Thoracic aorta (tissue), 2 donors: ENCODE data around the gene TNFRSF18. TPM values are rescaled to one million over a fixed set of nuclear protein-coding genes. Genes with fewer than 3 reads are reported as not detected.

Experiments used
- ATAC-seq: fragments of 150-250 bp; one replicate; pipeline ENCODE4 v1.8.0; 2017; ENCODE audit warnings: low read depth; ENCODE audit not compliant: insufficient number of reproducible peaks, low FRiP score
- DNase-seq: peaks from one replicate; pipeline ENCODE4 v3.0.0-alpha.2; 2020; ENCODE audit warnings: low spot score
- H3K27ac ChIP-seq, 2 donors: fragments of 200-600 bp; sonication (generic); 1 replicate in 1 of 2; 2 replicates in 1 of 2; pipeline ENCODE4 v1.5.1; 2016; ENCODE audit warnings: mild to moderate bottlenecking in 2 of 2, moderate library complexity in 2 of 2
- H3K27me3 ChIP-seq: fragments of 200-600 bp; sonication (generic); replicated peaks from 2 replicates; pipeline ENCODE4 v1.6.0; 2016; ENCODE audit warnings: mild to moderate bottlenecking; ENCODE audit not compliant: insufficient read depth
- H3K36me3 ChIP-seq: fragments of 200-600 bp; sonication (generic); one replicate; pipeline ENCODE4 v1.5.1; 2016
- H3K4me1 ChIP-seq, 2 donors: fragments of 200-600 bp; sonication (generic); 1 replicate in 1 of 2; 2 replicates in 1 of 2; pipeline versions ENCODE4 v1.5.1 to v1.6.0; 2016; ENCODE audit warnings: low read depth in 2 of 2, mild to moderate bottlenecking in 1 of 2; ENCODE audit not compliant: control insufficient read depth in 1 of 2
- H3K4me3 ChIP-seq: fragments of 200-600 bp; sonication (generic); 2 replicates; pipeline ENCODE4 v1.5.1; 2016; ENCODE audit warnings: mild to moderate bottlenecking
- H3K9me3 ChIP-seq: fragments of 200-600 bp; sonication (generic); 2 replicates; pipeline ENCODE4 v1.5.1; 2016
- total RNA-seq, 2 donors: library from RNA; depleted of rRNA; stranded (reverse); fragments of >200 nt; gene quantifications; one replicate each; pipeline versions ENCODE4 v1.1.0 to v1.2.3, GENCODE V29; 2016
- TF ChIP-seq, protein P1 (sequence below): fragments of 200-600 bp; sonication (generic); IDR thresholded peaks from one replicate; pipeline ENCODE4 v1.5.1; 2019; ENCODE audit warnings: antibody characterized with exemption

The TNFRSF18 gene
- total RNA-seq, 2 donors from 2014 or later, result 1.3 TPM; not detected in 1

DNA sequence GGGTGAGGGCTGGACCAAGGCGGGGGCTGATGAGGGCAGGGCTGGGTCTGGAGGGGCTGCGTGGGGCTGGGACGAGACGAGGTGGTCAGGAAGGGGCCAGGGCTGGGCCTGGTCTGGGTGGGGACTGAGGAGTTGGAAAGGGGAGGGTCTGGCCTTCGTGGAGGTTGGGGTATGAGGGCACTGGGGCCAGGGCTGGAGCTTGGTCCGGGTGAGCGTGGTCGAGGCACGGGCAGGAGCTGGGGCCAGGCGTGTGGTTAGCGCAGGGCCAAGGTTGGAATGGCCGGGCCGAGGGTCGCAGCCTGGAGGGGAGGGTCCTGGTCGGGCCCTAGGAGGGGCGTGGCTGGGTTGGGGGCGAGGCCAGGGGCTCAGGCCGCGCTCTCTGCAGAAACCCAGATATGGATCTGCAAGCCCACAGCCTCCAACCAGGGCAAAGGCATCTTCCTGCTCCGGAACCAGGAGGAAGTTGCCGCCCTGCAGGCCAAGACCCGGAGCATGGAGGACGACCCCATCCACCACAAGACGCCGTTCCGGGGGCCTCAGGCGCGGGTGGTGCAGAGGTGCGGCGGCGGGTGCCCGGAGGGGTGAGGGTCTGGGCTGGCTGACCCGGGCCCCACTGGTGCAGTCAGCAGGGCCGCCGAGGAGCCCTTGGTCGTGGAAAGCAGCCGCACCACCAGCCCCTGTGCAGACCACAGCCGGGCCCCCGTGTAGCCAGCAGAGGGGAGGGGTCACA lies 23.7 kb downstream of the TNFRSF18 start:
- TF ChIP-seq, protein P1, sequence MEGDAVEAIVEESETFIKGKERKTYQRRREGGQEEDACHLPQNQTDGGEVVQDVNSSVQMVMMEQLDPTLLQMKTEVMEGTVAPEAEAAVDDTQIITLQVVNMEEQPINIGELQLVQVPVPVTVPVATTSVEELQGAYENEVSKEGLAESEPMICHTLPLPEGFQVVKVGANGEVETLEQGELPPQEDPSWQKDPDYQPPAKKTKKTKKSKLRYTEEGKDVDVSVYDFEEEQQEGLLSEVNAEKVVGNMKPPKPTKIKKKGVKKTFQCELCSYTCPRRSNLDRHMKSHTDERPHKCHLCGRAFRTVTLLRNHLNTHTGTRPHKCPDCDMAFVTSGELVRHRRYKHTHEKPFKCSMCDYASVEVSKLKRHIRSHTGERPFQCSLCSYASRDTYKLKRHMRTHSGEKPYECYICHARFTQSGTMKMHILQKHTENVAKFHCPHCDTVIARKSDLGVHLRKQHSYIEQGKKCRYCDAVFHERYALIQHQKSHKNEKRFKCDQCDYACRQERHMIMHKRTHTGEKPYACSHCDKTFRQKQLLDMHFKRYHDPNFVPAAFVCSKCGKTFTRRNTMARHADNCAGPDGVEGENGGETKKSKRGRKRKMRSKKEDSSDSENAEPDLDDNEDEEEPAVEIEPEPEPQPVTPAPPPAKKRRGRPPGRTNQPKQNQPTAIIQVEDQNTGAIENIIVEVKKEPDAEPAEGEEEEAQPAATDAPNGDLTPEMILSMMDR, result no peak
- Histone ChIP-seq H3K27ac (no peak overlapping the region), H3K9me3 (no peaks in the 10 kb centered on the region), H3K4me1 (no peaks in the 10 kb centered on the region), H3K36me3 (no peaks in the 10 kb centered on the region), H3K27me3 (no peaks in the 10 kb centered on the region), H3K4me3 (no peak overlapping the region)
- no peak for DNase-seq
- ATAC-seq, result no peak

DNA sequence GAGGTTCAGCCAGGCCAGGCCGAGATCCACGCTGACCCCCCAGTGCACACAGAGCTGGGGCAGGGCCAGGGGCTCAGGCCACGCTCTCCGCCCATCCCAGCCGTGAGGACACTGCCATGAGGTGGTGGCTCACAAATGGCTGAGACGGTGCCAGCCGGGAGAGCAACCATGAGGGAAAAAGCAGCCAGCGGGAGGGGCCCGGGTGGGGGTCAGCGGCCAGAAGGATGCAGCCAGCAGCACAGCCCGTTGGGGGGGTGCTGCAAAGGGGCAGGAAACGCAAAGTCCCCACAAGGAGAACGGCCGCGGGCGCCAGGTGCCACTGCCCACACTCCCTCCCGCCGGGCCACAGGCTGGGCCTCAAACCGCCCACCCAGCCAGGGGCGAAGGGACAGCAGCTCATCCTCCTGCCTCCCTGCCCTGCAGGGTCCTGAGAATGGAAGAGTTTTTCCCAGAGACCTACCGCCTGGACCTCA lies 24.4 kb downstream of the TNFRSF18 start:
- no peaks in the 10 kb centered on the region for H3K9me3 ChIP-seq
- no peaks in the 10 kb centered on the region for H3K4me1 ChIP-seq
- no peaks in the 10 kb centered on the region for H3K36me3 ChIP-seq
- no peak overlapping the region for H3K4me3 ChIP-seq
- H3K27me3 ChIP-seq, result no peaks in the 10 kb centered on the region
- ATAC-seq, result no peak
- no peak overlapping the region for H3K27ac ChIP-seq
- TF ChIP-seq, protein P1, result no peak
- no peak for DNase-seq

DNA sequence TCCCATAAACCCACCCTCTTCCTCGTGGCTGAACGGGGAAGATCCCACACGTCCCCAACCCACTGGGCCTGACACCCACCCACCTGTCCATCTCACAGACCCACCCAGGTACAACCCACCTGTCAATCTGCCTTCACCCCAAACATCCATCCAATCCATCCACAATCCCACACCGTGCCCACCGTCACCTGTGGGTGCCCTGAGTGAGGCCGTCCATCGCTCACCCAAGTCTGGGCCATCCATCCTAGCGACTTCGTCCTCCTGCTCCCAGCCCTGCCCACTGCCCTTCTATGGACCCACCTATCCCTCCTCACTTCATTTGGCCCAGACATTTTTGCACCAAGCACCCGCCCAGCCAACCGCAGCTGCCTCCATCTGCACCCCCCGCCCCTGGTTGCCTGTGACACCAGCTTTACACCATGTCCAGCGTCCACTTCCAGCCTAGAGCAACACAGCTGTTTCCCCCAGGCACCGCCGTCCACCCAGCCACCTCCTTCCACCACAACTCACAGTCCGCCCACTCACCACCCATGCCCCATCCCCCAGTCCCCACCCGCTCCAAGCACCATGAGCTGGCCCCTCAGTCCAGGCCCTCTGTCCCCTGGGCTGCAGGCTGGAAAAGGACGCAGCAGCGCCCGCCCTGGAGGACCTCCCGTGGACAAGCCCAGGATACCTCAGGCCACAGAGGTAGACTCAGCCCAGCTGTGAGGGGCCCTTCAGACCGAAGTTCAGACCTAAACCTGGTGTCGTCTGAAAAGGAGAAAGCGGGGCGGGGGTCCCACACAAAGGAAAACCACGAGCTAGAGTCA lies 25.1 kb downstream of the TNFRSF18 start:
- H3K9me3 ChIP-seq, result no peaks in the 10 kb centered on the region
- TF ChIP-seq, protein P1, result no peak
- no peak overlapping the region for H3K4me3 ChIP-seq
- no peak overlapping the region for H3K27ac ChIP-seq
- H3K27me3 ChIP-seq, result no peaks in the 10 kb centered on the region
- no peak for ATAC-seq
- no peaks in the 10 kb centered on the region for H3K36me3 ChIP-seq
- DNase-seq, result no peak
- no peaks in the 10 kb centered on the region for H3K4me1 ChIP-seq

DNA sequence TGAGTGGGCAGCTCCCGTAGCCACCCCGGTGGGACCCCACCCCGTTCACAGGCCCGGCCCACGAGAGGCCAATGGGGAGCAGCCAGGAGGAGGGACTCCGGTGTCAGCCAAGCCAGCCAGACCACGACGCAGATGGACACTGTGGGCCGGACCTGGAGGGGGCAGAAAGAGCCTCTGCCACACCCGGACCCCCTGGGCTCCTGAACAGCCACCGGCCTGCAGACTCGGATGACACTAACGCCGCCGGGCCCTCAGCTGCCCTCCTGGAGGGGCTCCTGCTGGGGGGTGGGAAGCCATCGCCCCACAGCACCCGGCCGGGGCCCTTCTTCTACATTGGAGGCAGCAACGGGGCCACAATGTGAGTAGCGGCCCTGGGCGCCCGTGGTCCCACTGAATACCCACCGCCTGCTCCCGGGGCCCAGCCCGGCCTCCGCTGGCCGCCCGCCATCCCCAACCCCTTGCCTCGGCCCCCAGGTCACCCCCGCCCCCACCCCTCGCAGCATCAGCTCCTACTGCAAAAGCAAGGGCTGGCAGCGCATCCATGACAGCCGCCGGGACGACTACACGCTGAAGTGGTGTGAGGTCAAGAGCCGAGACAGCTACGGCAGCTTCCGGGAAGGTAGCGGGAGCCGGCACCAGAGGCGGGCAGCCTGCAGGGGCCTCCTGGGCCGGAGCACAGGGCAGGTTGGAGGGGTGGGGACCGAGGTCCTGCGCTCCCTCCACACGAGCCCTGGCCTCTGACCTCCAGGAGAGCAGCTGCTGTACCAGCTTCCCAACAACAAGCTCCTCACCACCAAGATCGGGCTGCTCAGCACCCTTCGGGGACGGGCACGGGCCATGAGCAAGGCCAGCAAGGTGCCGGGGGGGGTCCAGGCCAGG lies 26.2 kb downstream of the TNFRSF18 start:
- Histone ChIP-seq H3K27me3 (no peaks in the 10 kb centered on the region), H3K36me3 (no peaks in the 10 kb centered on the region), H3K27ac (no peak overlapping the region), H3K9me3 (no peaks in the 10 kb centered on the region), H3K4me1 (no peaks in the 10 kb centered on the region), H3K4me3 (no peak overlapping the region)
- DNase-seq, result no peak
- ATAC-seq, result no peak
- TF ChIP-seq, protein P1, result no peak
